ENCODE measurements around the gene NDUFA9. TPM values are rescaled to one million over a fixed set of nuclear protein-coding genes. Genes with fewer than 3 reads are reported as not detected.

NDUFA9 gene
- total RNA-seq, 1 donor from 2014 or later = 20.7 TPM

- no peak for DNase-seq (ENCODE audit: low spot score)
These were observed 41.8 kb downstream of the NDUFA9 start for GRCh38 chr12:4690760-4691159.

Other genes with a start within 250 kb of the NDUFA9 start
- 1.4 TPM for gene FGF6, start 203.3 kb upstream of the NDUFA9 start, total RNA-seq (ENCODE audit: insufficient read depth, low replicate concordance)
- gene RAD51AP1, start 110.2 kb upstream of the NDUFA9 start, total RNA-seq (ENCODE audit: insufficient read depth, low replicate concordance) = 3.4 TPM
- 19.7 TPM for gene DYRK4, start 86.9 kb upstream of the NDUFA9 start, total RNA-seq (ENCODE audit: insufficient read depth, low replicate concordance)
- 5.1 TPM for gene AKAP3, start 63 bp upstream of the NDUFA9 start, total RNA-seq (ENCODE audit: insufficient read depth, low replicate concordance)
- gene GALNT8, start 71.3 kb downstream of the NDUFA9 start, total RNA-seq (ENCODE audit: insufficient read depth, low replicate concordance) = 6.0 TPM